Parathyroid adenoma (tissue), 2 donors: ENCODE results near the gene RNF144A.
A peak's percentile ranks its signal among the peaks of the same experiment; 100 is the strongest.

Experiments
- H2AFZ ChIP-seq: fragments of 300-600 bp; sonication (generic); one replicate; pipeline ENCODE4 v1.7.0; 2017; ENCODE audit warnings: antibody characterized with exemption, mild to moderate bottlenecking
- H3K27ac ChIP-seq: fragments of 300-600 bp; sonication (generic); one replicate; pipeline ENCODE4 v1.7.0; 2017
- H3K27me3 ChIP-seq: fragments of 300-600 bp; sonication (generic); one replicate; pipeline ENCODE4 v1.7.0; 2017; ENCODE audit warnings: low read length; ENCODE audit not compliant: control insufficient read depth, insufficient read depth
- H3K36me3 ChIP-seq: fragments of 300-600 bp; sonication (generic); one replicate; pipeline ENCODE4 v1.7.0; 2017; ENCODE audit warnings: low read length; ENCODE audit not compliant: control insufficient read depth, insufficient read depth
- H3K4me1 ChIP-seq: fragments of 300-600 bp; sonication (generic); one replicate; pipeline ENCODE4 v1.7.0; 2017; ENCODE audit warnings: control low read depth
- H3K4me2 ChIP-seq: fragments of 300-600 bp; sonication (generic); one replicate; pipeline ENCODE4 v1.7.0; 2017; ENCODE audit warnings: low read length
- H3K4me3 ChIP-seq: fragments of 300-600 bp; sonication (generic); one replicate; pipeline ENCODE4 v1.7.0; 2017; ENCODE audit warnings: low read depth, low read length
- H3K79me2 ChIP-seq: fragments of 300-600 bp; sonication (generic); one replicate; pipeline ENCODE4 v1.7.0; 2017; ENCODE audit warnings: control low read depth
- H3K9ac ChIP-seq: fragments of 300-600 bp; sonication (generic); one replicate; pipeline ENCODE4 v1.7.0; 2017; ENCODE audit warnings: mild to moderate bottlenecking
- H3K9me3 ChIP-seq: fragments of 300-600 bp; sonication (generic); one replicate; pipeline ENCODE4 v1.7.0; 2017; ENCODE audit warnings: low read length; ENCODE audit not compliant: control insufficient read depth
- TF ChIP-seq, protein P1 (sequence below): fragments of 300-600 bp; sonication (generic); IDR thresholded peaks from one replicate; pipeline ENCODE4 v1.7.0; 2017; ENCODE audit warnings: antibody characterized with exemption, mild to moderate bottlenecking
- donor health status: primary hyperparathyroidism.

RNF144A gene

DNA sequence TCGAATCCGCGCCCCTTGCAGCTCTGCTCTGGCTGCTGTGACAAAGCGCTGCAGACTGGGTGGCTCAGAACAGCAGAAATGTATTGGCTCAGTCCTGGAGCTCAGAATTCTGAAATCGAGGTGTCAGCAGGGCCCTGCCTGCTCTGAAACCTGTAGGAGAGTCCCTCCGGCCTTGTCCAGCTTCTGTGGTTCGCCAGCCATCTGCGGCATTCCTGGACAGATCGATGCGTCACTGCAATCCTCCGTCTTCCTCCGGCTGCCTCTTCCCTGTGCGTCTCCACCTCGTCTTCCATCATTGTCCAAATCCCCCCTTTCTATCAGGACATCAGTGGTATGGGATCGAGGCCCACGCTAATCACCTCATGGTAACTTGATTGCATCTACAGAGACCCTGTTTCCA, 115.2 kb downstream of the RNF144A start:
- peaks cover 3% of the 10 kb centered on the region for H3K79me2 ChIP-seq
- no peaks in the 10 kb centered on the region for H3K36me3 ChIP-seq
- peak overlapping the region; percentile 76 for H3K27ac ChIP-seq
- H3K4me1 ChIP-seq, result peaks cover 47% of the 10 kb centered on the region
- H3K27me3 ChIP-seq, result no peaks in the 10 kb centered on the region
- no peak overlapping the region for H3K4me2 ChIP-seq
- H3K9me3 ChIP-seq, result no peaks in the 10 kb centered on the region
- H3K9ac ChIP-seq, result no peak overlapping the region
- no peak overlapping the region for H2AFZ ChIP-seq
- no peak overlapping the region for H3K4me3 ChIP-seq
- TF ChIP-seq, protein P1, sequence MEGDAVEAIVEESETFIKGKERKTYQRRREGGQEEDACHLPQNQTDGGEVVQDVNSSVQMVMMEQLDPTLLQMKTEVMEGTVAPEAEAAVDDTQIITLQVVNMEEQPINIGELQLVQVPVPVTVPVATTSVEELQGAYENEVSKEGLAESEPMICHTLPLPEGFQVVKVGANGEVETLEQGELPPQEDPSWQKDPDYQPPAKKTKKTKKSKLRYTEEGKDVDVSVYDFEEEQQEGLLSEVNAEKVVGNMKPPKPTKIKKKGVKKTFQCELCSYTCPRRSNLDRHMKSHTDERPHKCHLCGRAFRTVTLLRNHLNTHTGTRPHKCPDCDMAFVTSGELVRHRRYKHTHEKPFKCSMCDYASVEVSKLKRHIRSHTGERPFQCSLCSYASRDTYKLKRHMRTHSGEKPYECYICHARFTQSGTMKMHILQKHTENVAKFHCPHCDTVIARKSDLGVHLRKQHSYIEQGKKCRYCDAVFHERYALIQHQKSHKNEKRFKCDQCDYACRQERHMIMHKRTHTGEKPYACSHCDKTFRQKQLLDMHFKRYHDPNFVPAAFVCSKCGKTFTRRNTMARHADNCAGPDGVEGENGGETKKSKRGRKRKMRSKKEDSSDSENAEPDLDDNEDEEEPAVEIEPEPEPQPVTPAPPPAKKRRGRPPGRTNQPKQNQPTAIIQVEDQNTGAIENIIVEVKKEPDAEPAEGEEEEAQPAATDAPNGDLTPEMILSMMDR, result no peak

DNA sequence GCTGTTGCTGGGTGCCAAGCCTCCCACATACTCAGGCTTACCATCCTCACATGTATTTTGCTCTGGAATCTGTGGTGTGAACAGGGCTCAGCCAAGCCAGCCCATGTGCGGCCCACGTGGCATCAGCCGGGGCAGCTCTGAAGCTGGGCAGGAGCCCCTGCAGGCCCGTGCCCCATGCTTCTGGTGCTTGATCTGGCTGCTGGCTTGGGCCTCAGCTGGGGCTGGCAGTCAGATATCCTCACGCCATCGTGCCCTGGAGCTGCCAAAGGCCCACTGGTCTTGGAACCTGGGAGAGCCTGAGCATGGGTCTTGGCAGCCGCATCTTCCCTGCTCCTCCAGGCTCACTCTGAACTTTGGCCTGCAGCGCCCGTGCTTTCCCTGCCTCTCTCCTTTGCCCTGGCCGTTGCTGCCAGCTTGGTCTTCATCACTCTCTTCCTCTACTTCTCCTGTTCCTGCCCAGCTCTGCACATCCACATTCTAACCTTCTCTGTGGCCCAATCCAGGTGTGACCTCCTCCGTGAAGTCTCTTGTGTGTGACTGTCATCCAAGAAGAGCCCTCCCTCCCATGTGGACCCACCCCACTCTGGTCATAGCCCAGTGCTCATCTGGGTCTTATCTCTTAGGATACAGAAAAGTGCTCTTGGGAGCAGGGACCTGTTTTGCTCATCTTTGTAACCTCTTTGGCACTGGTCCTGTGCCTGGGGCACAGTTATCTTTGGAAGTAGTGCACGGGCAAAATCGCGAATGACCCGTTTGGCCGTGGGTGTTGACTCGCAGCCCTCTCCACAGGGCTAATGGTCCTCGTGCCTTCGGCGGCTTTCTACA, 116.1 kb downstream of the RNF144A start:
- Histone ChIP-seq H3K4me2 (no peak overlapping the region), H3K36me3 (no peaks in the 10 kb centered on the region), H3K4me1 (peaks cover 39% of the 10 kb centered on the region), H3K4me3 (no peak overlapping the region), H3K27me3 (no peaks in the 10 kb centered on the region), H3K79me2 (peaks cover 8% of the 10 kb centered on the region), H2AFZ (no peak overlapping the region), H3K9me3 (no peaks in the 10 kb centered on the region), H3K9ac (no peak overlapping the region), H3K27ac (peak overlapping the region; percentile 17)
- TF ChIP-seq, protein P1, result no peak

DNA sequence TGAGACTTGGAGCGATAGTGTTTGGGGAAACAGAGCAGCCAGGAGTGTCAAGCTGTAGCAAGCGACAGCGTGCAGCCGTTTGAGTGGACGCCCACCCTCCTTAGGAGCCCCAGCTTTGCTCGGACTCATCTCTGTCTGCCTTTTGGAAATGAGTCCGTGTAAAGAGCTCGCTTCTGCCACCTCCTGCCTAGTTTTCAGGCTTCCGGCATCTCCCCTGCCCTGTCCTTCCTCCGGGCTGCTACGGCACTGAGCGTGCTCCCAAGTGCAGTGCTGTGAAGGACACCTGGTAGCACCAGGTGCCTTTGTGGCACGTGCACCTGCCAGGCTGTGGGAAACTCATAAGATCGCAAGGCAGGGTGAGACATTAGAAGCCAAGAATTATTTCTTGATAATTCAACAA, 117.1 kb downstream of the RNF144A start:
- Histone ChIP-seq H3K9me3 (no peaks in the 10 kb centered on the region), H3K79me2 (peaks cover 15% of the 10 kb centered on the region), H3K27me3 (no peaks in the 10 kb centered on the region), H2AFZ (no peak overlapping the region), H3K4me2 (no peak overlapping the region), H3K9ac (no peak overlapping the region), H3K4me3 (no peak overlapping the region), H3K4me1 (peaks cover 30% of the 10 kb centered on the region), H3K27ac (peak overlapping the region; percentile 17), H3K36me3 (no peaks in the 10 kb centered on the region)
- TF ChIP-seq, protein P1, result no peak

DNA sequence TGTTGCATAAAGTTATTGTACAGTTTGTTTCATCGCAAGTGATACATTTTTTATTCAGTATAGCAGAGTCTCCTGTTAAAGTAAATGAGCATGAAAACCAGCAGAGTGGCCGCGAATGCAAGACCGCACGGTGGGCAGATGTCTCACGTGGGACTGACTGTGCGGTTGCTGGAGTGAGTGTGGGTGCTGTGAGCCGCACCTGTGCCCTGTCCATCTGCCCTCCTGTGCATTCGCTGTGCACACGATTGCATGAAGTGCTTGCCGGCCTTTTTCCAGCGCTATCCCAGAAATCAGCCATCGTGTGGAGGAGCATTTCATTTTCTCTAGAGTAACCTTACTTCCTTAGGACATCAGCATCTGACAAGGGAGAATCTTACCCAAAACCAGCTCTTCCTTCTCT, 118.7 kb downstream of the RNF144A start:
- Histone ChIP-seq H3K79me2 (peaks cover 15% of the 10 kb centered on the region), H3K27ac (no peak overlapping the region), H3K4me1 (peaks cover 22% of the 10 kb centered on the region), H3K9ac (no peak overlapping the region), H3K27me3 (no peaks in the 10 kb centered on the region), H2AFZ (no peak overlapping the region), H3K4me2 (no peak overlapping the region), H3K9me3 (no peaks in the 10 kb centered on the region), H3K36me3 (no peaks in the 10 kb centered on the region), H3K4me3 (no peak overlapping the region)
- TF ChIP-seq, protein P1, result no peak
